Skeletal muscle tissue (tissue), 4 donors: ENCODE measurements around the gene GARS1. TPM values are rescaled to one million over a fixed set of nuclear protein-coding genes. Genes with fewer than 3 reads are reported as not detected.

Experiments
- H3K27ac ChIP-seq: one replicate; pipeline ENCODE4 v1.7.0; 2013; ENCODE audit warnings: mild to moderate bottlenecking, low read depth, low read length, inconsistent platforms
- H3K27me3 ChIP-seq, 3 donors: one replicate each; pipeline ENCODE4 v1.7.0; 2013; ENCODE audit warnings: low read length in 3 of 3; ENCODE audit not compliant: control insufficient read depth in 3 of 3, insufficient read depth in 3 of 3
- H3K36me3 ChIP-seq, 3 donors: one replicate each; pipeline ENCODE4 v1.7.0; 2013; ENCODE audit warnings: low read length in 3 of 3; ENCODE audit not compliant: control insufficient read depth in 3 of 3, insufficient read depth in 3 of 3
- H3K4me1 ChIP-seq, 3 donors: one replicate each; pipeline ENCODE4 v1.7.0; 2013; ENCODE audit warnings: low read length in 3 of 3, mild to moderate bottlenecking in 3 of 3; ENCODE audit not compliant: control insufficient read depth in 3 of 3, insufficient read depth in 3 of 3
- H3K4me3 ChIP-seq, 3 donors: one replicate each; pipeline ENCODE4 v1.7.0; 2013; ENCODE audit warnings: low read length in 3 of 3
- H3K9ac ChIP-seq, 3 donors: one replicate each; pipeline ENCODE4 v1.7.0; 2013; ENCODE audit warnings: low read length in 3 of 3, mild to moderate bottlenecking in 3 of 3, moderate library complexity in 2 of 3, low read depth in 1 of 3
- H3K9me3 ChIP-seq, 3 donors: one replicate each; pipeline ENCODE4 v1.7.0; 2013; ENCODE audit warnings: low read length in 3 of 3; ENCODE audit not compliant: control insufficient read depth in 3 of 3
- total RNA-seq: library from RNA; depleted of rRNA; stranded (reverse); fragments of >200 nt; gene quantifications from one replicate; pipeline ENCODE4 v1.2.3, GENCODE V29; 2014
- donor health status: Osteomylitis.

Gene GARS1
- total RNA-seq, 1 donor from 2014 or later: 41.2 TPM

- Histone ChIP-seq H3K4me3 (no peak overlapping the region), H3K9me3 (no peaks in the 10 kb centered on the region), H3K9ac (no peak overlapping the region), H3K27me3 (no peaks in the 10 kb centered on the region), H3K36me3 (peaks cover 31 to 67% (median 55%) of the 10 kb centered on the region in 3 donors), H3K4me1 (no peaks in the 10 kb centered on the region), H3K27ac (no peak overlapping the region)
Observed at GRCh38 chr7:30617359-30617758, 22.7 kb downstream of the GARS1 start.

- Histone ChIP-seq H3K4me3 (no peak overlapping the region), H3K9ac (no peak overlapping the region), H3K27ac (no peak overlapping the region), H3K4me1 (no peaks in the 10 kb centered on the region), H3K27me3 (no peaks in the 10 kb centered on the region), H3K36me3 (peaks cover 28 to 62% (median 52%) of the 10 kb centered on the region in 3 donors), H3K9me3 (no peaks in the 10 kb centered on the region)
Observed at GRCh38 chr7:30618080-30618676, 23.5 kb downstream of the GARS1 start.

DNA sequence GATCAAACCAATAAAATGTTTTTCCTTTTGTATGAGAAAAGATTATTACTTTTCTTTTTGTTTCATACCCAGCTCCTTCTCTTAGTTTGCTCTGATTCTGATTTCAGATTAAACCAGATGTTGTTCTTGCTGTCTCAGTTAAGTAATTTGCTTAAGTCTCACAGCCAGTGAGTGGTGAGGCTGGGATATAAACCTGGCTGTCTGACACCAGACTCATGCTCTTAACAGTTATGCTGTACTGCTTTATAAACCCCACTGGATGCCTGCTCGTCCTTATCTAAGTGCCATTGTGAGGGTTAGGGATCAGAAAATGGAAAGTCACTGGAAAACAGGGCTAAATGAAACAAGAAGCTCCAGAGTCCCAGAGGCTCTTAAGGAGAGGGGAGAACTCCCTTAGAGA, 24.3 kb downstream of the GARS1 start:
- Histone ChIP-seq H3K4me3 (no peak overlapping the region), H3K9me3 (no peaks in the 10 kb centered on the region), H3K36me3 (peaks cover 28 to 64% (median 48%) of the 10 kb centered on the region in 3 donors), H3K27me3 (no peaks in the 10 kb centered on the region), H3K4me1 (no peaks in the 10 kb centered on the region), H3K27ac (no peak overlapping the region), H3K9ac (no peak overlapping the region)

- Histone ChIP-seq H3K9me3 (no peaks in the 10 kb centered on the region), H3K27ac (no peak overlapping the region), H3K9ac (no peak overlapping the region), H3K4me1 (no peaks in the 10 kb centered on the region), H3K4me3 (no peak overlapping the region), H3K27me3 (no peaks in the 10 kb centered on the region), H3K36me3 (peaks cover 18 to 55% (median 41%) of the 10 kb centered on the region in 3 donors)
Observed at GRCh38 chr7:30625283-30625682, 30.6 kb downstream of the GARS1 start.

DNA sequence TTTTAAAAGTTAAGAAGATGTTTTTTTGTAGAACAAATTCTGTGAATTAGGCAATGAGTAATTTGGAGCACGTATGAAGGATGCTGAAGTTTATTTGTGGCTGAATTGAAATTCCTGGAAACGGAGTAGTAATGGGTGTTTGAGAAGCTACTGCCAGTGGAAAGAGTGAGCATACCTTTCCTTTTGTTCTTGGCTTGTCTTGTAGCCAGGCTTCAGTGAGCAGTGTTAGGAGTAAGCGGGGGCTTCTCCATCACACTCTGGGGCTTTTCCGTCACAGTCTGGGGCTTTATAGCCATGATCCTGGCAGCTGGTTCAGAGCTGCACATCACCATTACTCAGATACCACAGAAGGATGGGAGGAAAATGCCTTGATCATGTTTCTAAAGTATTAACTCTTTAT, 32.3 kb downstream of the GARS1 start:
- no peaks in the 10 kb centered on the region for H3K27me3 ChIP-seq
- no peak overlapping the region for H3K27ac ChIP-seq
- no peak overlapping the region for H3K9ac ChIP-seq
- H3K36me3 ChIP-seq: peaks cover 19 to 49% (median 34%) of the 10 kb centered on the region in 3 donors
- H3K4me1 ChIP-seq: no peaks in the 10 kb centered on the region
- no peak overlapping the region for H3K4me3 ChIP-seq
- no peaks in the 10 kb centered on the region for H3K9me3 ChIP-seq

DNA sequence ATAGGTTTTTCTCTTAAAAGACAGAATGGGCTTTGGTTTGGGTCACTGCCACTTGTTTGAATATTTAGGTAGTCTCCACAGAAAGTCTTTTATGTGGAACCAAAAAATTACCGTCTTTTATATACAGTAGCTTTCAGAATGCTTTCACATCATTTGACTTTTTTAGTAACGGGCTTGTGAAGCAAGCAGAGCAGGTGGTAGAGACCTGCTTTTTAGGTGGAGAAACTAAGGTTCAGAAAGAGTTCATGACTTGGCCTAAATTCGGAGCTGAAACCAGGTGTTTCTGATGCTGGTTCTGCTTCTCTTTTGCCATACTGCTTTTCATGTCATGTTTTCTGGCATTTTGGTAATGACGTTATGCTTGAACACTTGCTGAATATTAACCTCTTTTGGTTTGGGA, 36.3 kb downstream of the GARS1 start:
- no peak overlapping the region for H3K9ac ChIP-seq
- H3K4me1 ChIP-seq: no peaks in the 10 kb centered on the region
- no peak overlapping the region for H3K27ac ChIP-seq
- no peaks in the 10 kb centered on the region for H3K27me3 ChIP-seq
- H3K4me3 ChIP-seq: no peak overlapping the region
- H3K36me3 ChIP-seq: peaks cover 27 to 61% (median 59%) of the 10 kb centered on the region in 3 donors
- H3K9me3 ChIP-seq: no peaks in the 10 kb centered on the region

- H3K4me3 ChIP-seq: no peak overlapping the region
- no peak overlapping the region for H3K27ac ChIP-seq
- no peaks in the 10 kb centered on the region for H3K4me1 ChIP-seq
- no peaks in the 10 kb centered on the region for H3K27me3 ChIP-seq
- H3K9me3 ChIP-seq: no peaks in the 10 kb centered on the region
- peaks cover 25 to 57% (median 50%) of the 10 kb centered on the region in 3 donors for H3K36me3 ChIP-seq
- no peak overlapping the region for H3K9ac ChIP-seq
Observed at GRCh38 chr7:30633223-30633622, 38.5 kb downstream of the GARS1 start.

DNA sequence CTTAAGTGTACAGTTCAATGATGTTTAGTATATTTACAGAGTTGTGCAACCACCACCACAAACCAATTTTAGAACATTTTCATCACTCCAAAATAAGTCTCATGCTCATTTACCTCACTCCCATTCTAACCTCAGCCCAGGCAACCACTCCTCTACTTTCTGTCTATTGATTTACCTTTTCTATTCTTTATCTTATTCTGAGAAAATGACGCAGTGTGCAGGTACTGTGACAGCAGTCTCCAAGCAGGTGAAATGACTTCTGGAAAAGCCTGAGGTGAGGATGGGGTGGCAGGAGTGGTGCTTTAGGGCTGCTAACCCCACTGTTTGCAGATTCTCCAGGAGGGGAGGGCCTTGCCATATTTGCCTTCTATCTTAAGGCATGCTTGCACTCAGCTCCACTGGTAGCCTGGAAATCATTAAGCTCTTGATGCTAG, 39.5 kb downstream of the GARS1 start:
- Histone ChIP-seq H3K9me3 (no peaks in the 10 kb centered on the region), H3K9ac (no peak overlapping the region), H3K36me3 (peaks cover 22 to 49% (median 41%) of the 10 kb centered on the region in 3 donors), H3K4me1 (no peaks in the 10 kb centered on the region), H3K27ac (no peak overlapping the region), H3K27me3 (no peaks in the 10 kb centered on the region), H3K4me3 (no peak overlapping the region)

- peaks cover 20 to 45% (median 37%) of the 10 kb centered on the region in 3 donors for H3K36me3 ChIP-seq
- no peak overlapping the region for H3K27ac ChIP-seq
- H3K4me3 ChIP-seq: no peak overlapping the region
- no peaks in the 10 kb centered on the region for H3K27me3 ChIP-seq
- H3K4me1 ChIP-seq: no peaks in the 10 kb centered on the region
- no peaks in the 10 kb centered on the region for H3K9me3 ChIP-seq
- no peak overlapping the region for H3K9ac ChIP-seq
Observed at GRCh38 chr7:30634634-30635201, 40.0 kb downstream of the GARS1 start.

GRCh38 chr7:30635798-30636197, 41.1 kb downstream of the GARS1 start:
- Histone ChIP-seq H3K36me3 (peaks cover 20 to 45% (median 35%) of the 10 kb centered on the region in 3 donors), H3K9ac (no peak overlapping the region), H3K4me1 (no peaks in the 10 kb centered on the region), H3K9me3 (no peaks in the 10 kb centered on the region), H3K27me3 (no peaks in the 10 kb centered on the region), H3K4me3 (no peak overlapping the region), H3K27ac (no peak overlapping the region)
